Measurements from ENCODE around the gene CMTM4.

DNA sequence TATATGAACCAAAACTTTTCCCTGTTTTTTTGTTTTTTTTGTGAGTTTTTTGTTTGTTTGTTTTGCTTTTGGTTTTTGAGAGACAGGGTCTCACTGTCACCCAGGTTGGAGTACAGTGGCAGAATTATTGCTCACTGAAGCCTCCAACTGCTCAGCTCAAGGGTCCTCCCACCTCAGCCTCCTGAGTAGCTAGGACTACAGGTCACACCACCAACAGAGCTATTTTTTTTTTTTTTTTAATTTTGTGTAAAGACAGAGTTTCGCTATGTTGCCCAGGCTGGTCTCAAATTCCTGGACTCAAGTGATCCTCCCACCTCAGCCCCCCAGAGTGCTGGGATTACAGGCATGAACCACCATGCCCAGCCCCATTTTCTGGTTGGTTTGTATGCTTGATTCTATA lies 28.6 kb downstream of the CMTM4 start:
- TF ChIP-seq EP300 (IDR thresholded peaks at IDR 0.05; ENCODE audit: borderline replicate concordance) = no peak
- no peak for TF ChIP-seq REST (IDR thresholded peaks at IDR 0.05; ENCODE audit: low read depth)
- no peak for TF ChIP-seq YY1 (IDR thresholded peaks at IDR 0.05; ENCODE audit: low read depth)
- no peak for TF ChIP-seq TAF1 (IDR thresholded peaks at IDR 0.05; ENCODE audit: low read depth)
- TF ChIP-seq, protein P1, sequence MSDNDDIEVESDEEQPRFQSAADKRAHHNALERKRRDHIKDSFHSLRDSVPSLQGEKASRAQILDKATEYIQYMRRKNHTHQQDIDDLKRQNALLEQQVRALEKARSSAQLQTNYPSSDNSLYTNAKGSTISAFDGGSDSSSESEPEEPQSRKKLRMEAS (IDR thresholded peaks at IDR 0.05) = no peak
- no peak for TF ChIP-seq NFIC (IDR thresholded peaks at IDR 0.05)
- TF ChIP-seq RAD21 (IDR thresholded peaks at IDR 0.05; ENCODE audit: low read depth) = no peak

Data from Ishikawa (cell line).